22Rv1 (cell line): ENCODE results near the gene CERCAM.

Source experiments
- ZFX ChIP-seq: fragments of 450-650 bp; IDR thresholded peaks from 2 replicates; pipeline ENCODE4 v1.6.1; 2017; ENCODE audit warnings: antibody characterized with exemption, borderline replicate concordance
- TF ChIP-seq, protein P1 (sequence below): fragments of 450-650 bp; IDR thresholded peaks from 2 replicates; pipeline ENCODE4 v1.5.1; 2017; ENCODE audit warnings: mild to moderate bottlenecking

DNA sequence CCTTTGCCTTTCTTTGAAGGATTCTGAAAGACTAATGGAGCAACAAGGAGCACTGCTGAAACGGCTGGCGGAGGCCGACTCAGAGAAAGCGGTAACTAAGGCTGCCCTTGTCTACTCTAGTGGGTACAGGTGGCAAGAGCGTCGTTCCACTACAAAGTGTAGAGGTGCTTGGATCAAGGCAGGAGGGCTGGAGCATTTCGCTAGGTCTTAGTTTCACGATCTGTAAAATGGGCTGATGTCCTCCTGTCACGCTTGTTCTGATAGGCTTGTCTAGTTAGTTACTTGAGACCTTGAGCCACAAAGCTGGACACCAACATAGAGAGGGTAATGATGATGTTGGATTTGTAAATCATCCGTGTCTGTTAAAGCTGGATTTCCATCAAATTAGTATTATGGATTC, 60.9 kb downstream of the CERCAM start:
- TF ChIP-seq, protein P1, sequence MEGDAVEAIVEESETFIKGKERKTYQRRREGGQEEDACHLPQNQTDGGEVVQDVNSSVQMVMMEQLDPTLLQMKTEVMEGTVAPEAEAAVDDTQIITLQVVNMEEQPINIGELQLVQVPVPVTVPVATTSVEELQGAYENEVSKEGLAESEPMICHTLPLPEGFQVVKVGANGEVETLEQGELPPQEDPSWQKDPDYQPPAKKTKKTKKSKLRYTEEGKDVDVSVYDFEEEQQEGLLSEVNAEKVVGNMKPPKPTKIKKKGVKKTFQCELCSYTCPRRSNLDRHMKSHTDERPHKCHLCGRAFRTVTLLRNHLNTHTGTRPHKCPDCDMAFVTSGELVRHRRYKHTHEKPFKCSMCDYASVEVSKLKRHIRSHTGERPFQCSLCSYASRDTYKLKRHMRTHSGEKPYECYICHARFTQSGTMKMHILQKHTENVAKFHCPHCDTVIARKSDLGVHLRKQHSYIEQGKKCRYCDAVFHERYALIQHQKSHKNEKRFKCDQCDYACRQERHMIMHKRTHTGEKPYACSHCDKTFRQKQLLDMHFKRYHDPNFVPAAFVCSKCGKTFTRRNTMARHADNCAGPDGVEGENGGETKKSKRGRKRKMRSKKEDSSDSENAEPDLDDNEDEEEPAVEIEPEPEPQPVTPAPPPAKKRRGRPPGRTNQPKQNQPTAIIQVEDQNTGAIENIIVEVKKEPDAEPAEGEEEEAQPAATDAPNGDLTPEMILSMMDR, result no peak
- no peak for TF ChIP-seq ZFX
